Gastroesophageal sphincter (tissue), 4 donors: ENCODE measurements around the gene ALDH1A1. TPM values are rescaled to one million over a fixed set of nuclear protein-coding genes. Genes with fewer than 3 reads are reported as not detected.

ENCODE experiments used
- ATAC-seq: fragments of 150-250 bp; one replicate; pipeline ENCODE4 v1.9.1; 2016; ENCODE audit warnings: mild to moderate bottlenecking, moderate library complexity
- H3K27ac ChIP-seq, 4 donors: fragments of 200-600 bp; sonication (generic) in 3 of 4; 1 replicate in 3 of 4; 2 replicates in 1 of 4; pipeline ENCODE4 v1.5.1; 2016 to 2019
- H3K27me3 ChIP-seq: fragments of 200-600 bp; sonication (generic); one replicate; pipeline ENCODE4 v1.5.1; 2019
- H3K36me3 ChIP-seq, 2 donors: fragments of 200-600 bp; sonication (generic); one replicate each; pipeline ENCODE4 v1.5.1; 2019; ENCODE audit warnings: control low read depth in 1 of 2
- H3K4me1 ChIP-seq, 3 donors: fragments of 200-600 bp; sonication (generic); 1 replicate in 2 of 3; 2 replicates in 1 of 3; pipeline ENCODE4 v1.5.1; 2016 to 2019; ENCODE audit warnings: control low read depth in 2 of 3
- H3K4me3 ChIP-seq, 2 donors: fragments of 200-600 bp; sonication (generic); one replicate each; pipeline ENCODE4 v1.5.1; 2019; ENCODE audit warnings: mild to moderate bottlenecking in 1 of 2, moderate library complexity in 1 of 2
- H3K9me3 ChIP-seq, 3 donors: fragments of 200-600 bp; sonication (generic); one replicate each; pipeline ENCODE4 v1.5.1; 2017 to 2019; ENCODE audit warnings: control low read depth in 2 of 3
- EP300 ChIP-seq: sonication (generic); formaldehyde crosslinking; IDR thresholded peaks from one replicate; pipeline ENCODE4 v1.6.1; 2017; ENCODE audit warnings: antibody characterized with exemption, mild to moderate bottlenecking
- POLR2A ChIP-seq, 2 donors: fragments of 450-650 bp; IDR thresholded peaks; one replicate each; pipeline ENCODE4 v1.6.1; 2017; ENCODE audit warnings: antibody characterized with exemption in 2 of 2, mild to moderate bottlenecking in 2 of 2, moderate library complexity in 1 of 2
- POLR2AphosphoS5 ChIP-seq: sonication (generic); formaldehyde crosslinking; IDR thresholded peaks from one replicate; pipeline ENCODE4 v1.6.1; 2017; ENCODE audit warnings: antibody characterized with exemption
- WGBS, 2 donors: methylation state at CpG; one replicate each; pipeline ENCODE4 v1.1.5; 2018; ENCODE audit warnings: low coverage in 1 of 2; 5-methylcytosine and 5-hydroxymethylcytosine counted together
- total RNA-seq, 4 donors: library from RNA; depleted of rRNA; stranded (reverse); fragments of >200 nt; gene quantifications; one replicate each; pipeline ENCODE4 v1.1.0, GENCODE V29; 2016
- TF ChIP-seq, protein P1 (sequence below), 4 experiments: fragments of 200-600 bp in 2 of 4; fragments of 450-650 bp in 2 of 4; sonication (generic) in 1 of 4; IDR thresholded peaks; one replicate each; pipeline ENCODE4 v1.5.1; 2017 to 2019; ENCODE audit warnings: antibody characterized with exemption in 4 of 4, mild to moderate bottlenecking in 2 of 4, moderate library complexity in 2 of 4

The ALDH1A1 gene
- total RNA-seq, 4 donors from 2014 or later, result 49.2 to 118 (median 83.9) TPM

GRCh38 chr9:72857624-72857996 is 95.2 kb downstream of the ALDH1A1 start:
- Histone ChIP-seq H3K9me3 (no peaks in the 10 kb centered on the region), H3K27ac (peak overlapping the region in 1 of 4 donors; percentile 7), H3K4me3 (no peak overlapping the region), H3K27me3 (no peaks in the 10 kb centered on the region), H3K4me1 (peaks cover 2 to 19% (median 4%) of the 10 kb centered on the region in 3 donors), H3K36me3 (no peaks in the 10 kb centered on the region)
- TF ChIP-seq EP300 (no peak), POLR2A (IDR thresholded peaks at IDR 0.05) (no peak), POLR2AphosphoS5 (no peak)
- TF ChIP-seq, protein P1, sequence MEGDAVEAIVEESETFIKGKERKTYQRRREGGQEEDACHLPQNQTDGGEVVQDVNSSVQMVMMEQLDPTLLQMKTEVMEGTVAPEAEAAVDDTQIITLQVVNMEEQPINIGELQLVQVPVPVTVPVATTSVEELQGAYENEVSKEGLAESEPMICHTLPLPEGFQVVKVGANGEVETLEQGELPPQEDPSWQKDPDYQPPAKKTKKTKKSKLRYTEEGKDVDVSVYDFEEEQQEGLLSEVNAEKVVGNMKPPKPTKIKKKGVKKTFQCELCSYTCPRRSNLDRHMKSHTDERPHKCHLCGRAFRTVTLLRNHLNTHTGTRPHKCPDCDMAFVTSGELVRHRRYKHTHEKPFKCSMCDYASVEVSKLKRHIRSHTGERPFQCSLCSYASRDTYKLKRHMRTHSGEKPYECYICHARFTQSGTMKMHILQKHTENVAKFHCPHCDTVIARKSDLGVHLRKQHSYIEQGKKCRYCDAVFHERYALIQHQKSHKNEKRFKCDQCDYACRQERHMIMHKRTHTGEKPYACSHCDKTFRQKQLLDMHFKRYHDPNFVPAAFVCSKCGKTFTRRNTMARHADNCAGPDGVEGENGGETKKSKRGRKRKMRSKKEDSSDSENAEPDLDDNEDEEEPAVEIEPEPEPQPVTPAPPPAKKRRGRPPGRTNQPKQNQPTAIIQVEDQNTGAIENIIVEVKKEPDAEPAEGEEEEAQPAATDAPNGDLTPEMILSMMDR (IDR thresholded peaks at IDR 0.05), result no peak
- 87 to 94% methylated on average over 2 of the region's 2 CpGs for WGBS, 2 donors
- ATAC-seq, result no peak

DNA sequence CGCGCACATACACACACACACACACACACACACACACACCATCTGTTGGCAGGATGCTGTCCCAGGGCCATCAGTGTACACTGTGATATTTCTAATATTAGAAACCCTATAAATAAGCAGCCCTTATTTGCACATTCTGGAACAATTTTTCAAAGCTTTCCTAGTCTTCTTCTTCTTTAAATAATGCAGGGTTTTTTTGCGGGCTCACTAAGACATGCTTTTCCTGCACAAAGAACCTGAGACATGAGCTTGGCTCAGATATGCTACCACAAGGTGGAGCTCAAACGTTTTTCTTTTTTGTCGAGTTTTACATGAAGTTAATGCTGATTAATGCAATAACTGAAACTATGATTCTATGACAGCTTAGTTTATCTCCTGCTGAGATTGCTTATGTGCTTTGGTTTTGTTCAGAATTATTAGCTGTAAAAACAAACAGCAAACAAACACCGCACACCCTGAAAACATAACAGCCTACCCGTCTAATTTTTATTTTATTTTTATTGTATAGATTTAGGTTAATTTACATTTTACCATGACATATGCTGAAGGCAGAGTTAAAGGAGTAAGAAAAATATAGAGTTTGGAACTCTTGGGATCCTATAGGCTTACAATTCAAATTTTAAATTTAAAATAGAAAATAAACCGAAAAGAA is 95.8 kb downstream of the ALDH1A1 start:
- Histone ChIP-seq H3K27ac (peak overlapping the region in 1 of 4 donors; percentile 7), H3K36me3 (no peaks in the 10 kb centered on the region), H3K4me3 (no peak overlapping the region), H3K9me3 (no peaks in the 10 kb centered on the region), H3K27me3 (no peaks in the 10 kb centered on the region), H3K4me1 (peaks cover 2 to 19% (median 4%) of the 10 kb centered on the region in 3 donors)
- ATAC-seq, result peak; percentile 65
- TF ChIP-seq EP300, result no peak
- TF ChIP-seq, protein P1 (IDR thresholded peaks at IDR 0.05), result peak; percentile 52 to 82 (median 72)
- 48 to 58% methylated on average over 8 of the region's 8 CpGs for WGBS, 2 donors

DNA sequence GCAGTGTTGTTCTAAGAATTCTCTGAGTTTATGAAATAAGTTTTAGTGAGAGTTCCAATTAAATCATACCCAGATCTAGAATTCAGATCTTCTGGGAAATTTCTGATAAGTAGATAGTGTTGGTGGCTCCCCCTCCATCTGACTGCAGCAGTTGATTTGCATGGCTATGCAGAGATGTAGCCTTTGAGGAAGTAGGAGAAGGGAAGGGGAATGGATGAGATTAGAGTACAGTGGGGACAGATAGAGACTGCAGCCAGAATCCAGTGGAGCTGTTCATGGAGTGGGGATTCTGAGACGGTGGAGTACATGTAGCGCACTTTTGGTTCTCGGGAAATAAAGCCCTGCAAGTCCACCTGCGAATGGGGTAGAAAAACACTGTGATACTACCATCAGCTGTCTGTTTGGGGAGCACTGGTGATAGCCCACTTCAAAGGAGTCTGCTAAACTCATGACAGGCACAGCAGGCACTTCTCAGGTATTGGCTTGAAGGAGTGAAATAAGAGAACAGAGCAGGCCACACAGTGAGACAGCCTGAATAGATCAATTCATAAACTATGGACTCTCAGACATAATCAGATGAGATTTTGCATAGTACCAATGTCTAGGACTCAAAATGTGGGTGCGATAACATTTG is 96.8 kb downstream of the ALDH1A1 start:
- Histone ChIP-seq H3K4me1 (peaks cover 2 to 19% (median 4%) of the 10 kb centered on the region in 3 donors), H3K27me3 (no peaks in the 10 kb centered on the region), H3K27ac (no peak overlapping the region), H3K36me3 (no peaks in the 10 kb centered on the region), H3K4me3 (no peak overlapping the region), H3K9me3 (no peaks in the 10 kb centered on the region)
- 73 to 81% methylated on average over 5 of the region's 5 CpGs for WGBS, 2 donors
- TF ChIP-seq, protein P1 (IDR thresholded peaks at IDR 0.05), result no peak
- TF ChIP-seq POLR2A (IDR thresholded peaks at IDR 0.05) (no peak), POLR2AphosphoS5 (no peak), EP300 (no peak)
- ATAC-seq, result no peak

DNA sequence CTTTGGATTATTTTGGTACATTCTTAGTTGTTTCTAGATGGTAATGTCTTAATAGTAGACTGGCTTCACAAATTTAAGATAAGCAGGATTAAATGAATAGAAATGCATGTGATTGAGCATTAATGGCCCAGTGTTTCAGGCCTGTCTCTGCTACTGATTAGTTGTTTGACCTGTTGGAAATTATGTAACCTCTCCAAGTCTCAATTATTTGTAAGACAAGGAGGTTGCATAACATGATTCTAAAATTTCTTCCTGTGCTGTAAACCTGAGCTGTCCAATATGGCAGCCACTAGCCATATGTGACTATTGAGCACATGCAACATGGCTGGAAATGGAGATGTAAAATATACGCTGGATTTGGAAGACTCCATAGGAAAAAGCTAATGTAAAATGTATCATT is 97.5 kb downstream of the ALDH1A1 start:
- Histone ChIP-seq H3K36me3 (no peaks in the 10 kb centered on the region), H3K4me3 (no peak overlapping the region), H3K9me3 (no peaks in the 10 kb centered on the region), H3K27me3 (no peaks in the 10 kb centered on the region), H3K4me1 (peaks cover 2 to 19% (median 4%) of the 10 kb centered on the region in 3 donors), H3K27ac (no peak overlapping the region)
- no peak for ATAC-seq
- no peak for TF ChIP-seq POLR2AphosphoS5
- TF ChIP-seq, protein P1 (IDR thresholded peaks at IDR 0.05), result no peak
- no peak for TF ChIP-seq POLR2A (IDR thresholded peaks at IDR 0.05)
- no peak for TF ChIP-seq EP300
- 80 to 100% methylated on average over 1 of the region's 1 CpG for WGBS, 2 donors

Other genes starting within 250 kb of the ALDH1A1 start
- 100 to 1,000 TPM; 228 to 763 (median 356) TPM for gene ANXA1, start 198.8 kb upstream of the ALDH1A1 start, total RNA-seq